HG03439 (cell line): ENCODE measurements around the gene NKG7.

Experiments
- ATAC-seq: cut with Tn5 transposase; IDR thresholded peaks from one replicate; pipeline ENCODE4 v1.9.1; 2021; ENCODE audit warnings: mild to moderate bottlenecking, moderate library complexity; ENCODE audit not compliant: unreplicated experiment

NKG7 gene

DNA sequence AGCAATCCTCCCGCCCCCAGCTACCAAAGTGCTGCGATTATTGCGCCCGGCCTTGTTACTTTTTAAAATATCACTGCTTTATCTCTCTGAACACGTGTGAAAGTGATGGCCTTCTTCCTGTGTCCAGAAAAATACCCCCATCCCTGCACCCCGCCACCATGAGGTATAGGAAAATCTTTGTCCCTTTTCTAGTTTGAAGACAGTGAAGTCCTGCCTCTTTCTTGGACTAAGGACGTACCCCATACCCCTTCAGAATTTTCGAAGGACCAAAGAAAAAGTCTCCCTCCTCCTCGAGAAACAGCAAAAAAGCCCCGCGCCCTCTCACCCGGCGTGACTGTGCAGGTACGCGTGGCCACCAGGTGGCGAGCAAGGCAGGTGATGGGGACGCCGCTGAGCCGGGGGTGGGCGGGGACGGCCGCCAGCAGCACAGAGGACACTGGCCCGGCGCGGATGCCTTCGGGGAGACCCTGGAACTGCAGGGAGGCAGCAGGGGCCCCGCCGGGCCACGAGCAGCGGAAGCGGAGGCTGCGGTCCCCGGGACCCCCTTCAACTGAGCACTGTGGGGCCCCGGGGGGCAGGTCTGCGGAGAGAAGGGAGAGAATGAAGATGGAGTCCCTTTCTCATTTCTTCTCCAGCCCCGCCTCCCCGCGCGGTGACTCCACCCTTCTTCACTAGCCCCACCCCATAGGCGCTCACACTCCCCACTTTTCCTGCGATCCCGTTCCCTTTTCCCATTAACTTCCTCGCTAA is 33.7 kb downstream of the NKG7 start:
- ATAC-seq = peak; percentile 58

DNA sequence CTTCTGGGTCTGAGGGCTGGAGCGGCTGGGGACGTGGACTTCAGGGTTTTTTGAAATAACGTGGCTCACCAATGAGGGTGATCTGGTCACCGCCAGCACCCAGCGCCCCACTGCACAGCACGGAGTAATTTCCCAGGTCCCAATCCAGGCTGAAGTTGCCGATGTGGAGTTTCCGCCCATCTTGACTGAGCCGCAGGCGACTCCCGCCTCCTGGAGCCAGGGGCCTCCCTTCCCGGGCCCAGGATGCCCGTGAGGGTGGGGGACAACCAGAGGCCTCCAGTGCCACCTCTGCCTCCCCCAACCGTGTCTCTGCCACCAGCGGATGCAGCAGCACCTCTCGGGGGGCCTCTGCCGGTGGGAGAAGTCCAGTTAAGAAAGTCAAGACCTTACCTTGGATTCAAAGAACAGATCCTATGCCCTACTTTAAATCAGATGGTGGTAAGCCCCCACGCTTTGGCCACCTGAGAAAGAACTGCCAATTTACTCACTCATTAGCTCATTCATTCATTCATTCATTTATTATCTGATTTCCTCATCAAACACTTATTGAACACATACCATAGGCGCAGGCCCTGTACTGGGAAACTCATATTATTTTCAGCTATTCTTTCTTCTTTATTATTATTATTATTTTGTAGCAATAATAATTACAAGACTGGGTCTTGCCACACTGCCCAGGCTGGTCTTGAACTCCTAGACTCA is 34.4 kb downstream of the NKG7 start:
- no peak for ATAC-seq

DNA sequence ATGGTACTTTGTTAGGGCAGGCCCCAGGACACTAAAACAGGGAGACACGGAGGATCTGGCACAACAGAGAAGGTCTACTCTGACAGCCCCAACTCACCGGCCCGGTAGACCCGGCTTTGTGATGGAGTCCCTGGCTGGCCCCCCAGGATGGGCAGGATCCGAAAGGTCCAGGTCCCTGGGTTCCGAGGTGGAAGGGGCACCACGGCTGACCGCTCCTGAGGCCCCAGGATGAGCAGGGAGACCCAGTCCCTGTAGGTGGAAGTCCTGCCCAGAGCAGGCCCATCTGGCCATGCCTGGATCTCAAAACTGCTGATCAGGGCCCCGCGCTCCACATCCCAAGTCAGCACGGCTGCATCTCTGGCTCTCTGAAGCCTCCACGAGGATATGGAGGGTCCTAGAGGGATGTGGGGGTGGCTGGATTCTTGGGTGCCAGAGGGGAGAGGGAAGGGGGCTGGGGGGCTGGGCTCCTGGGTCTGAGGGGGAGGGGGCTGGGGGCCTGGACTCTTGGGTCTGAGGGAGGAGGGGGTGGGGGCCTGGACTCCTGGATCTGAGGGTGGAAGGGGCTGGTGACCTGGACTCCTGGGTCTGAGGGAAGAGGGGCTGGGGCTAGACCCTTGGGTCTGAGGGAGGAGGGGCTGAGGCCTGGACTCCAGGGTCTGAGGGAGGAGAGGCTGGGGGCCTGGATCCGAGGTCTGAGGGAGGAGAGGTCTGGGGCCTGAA is 35.2 kb downstream of the NKG7 start:
- ATAC-seq = no peak

DNA sequence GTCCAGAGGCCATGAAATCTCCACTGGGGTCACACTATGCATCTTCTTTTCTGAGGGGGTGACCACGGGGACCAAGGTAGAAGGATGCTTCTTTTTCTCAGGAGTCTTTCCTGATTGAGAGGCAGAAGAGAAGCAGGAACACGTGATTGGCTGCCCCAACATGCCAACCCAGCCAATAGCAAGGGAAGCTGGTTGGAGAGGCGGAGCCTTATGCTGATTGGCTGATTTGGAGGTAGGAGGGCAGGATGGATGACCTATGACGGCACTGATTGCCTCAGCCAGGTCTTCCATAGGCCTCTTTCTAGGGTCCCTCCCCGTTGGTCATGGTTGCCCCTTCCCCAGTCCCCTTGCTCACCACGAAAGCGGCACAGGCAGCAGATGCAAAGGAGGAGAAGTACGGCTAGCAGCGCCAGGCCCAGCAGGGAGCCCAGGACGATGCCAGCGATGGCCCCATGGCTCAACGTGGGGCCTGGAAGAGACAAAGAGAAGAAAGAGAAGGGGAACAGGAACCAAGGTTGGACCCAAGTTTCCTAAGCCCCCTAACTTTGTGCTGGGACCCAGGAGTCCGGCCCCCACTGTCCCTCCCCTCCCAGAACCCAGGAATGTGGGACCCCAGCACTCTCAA is 38.5 kb downstream of the NKG7 start:
- no peak for ATAC-seq

DNA sequence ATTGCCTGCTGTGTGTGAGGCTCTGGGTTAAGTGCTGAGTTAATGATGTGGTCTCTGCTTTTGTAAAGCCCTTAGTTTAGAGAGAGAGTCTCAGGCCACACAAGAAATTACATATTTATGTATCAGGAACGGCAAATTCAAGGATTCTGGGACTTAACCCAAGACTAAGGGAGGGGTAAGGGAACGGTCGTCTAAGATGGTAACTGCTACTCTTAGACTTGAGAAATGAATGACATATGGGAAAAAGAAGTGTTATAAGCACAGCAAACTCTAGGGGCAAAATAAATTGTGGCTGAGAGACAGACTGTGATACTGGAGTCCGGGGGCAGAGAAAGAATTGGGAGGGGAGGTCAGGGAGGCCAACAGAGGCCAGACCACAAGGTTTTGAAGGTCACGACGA is 40.7 kb downstream of the NKG7 start:
- no peak for ATAC-seq

DNA sequence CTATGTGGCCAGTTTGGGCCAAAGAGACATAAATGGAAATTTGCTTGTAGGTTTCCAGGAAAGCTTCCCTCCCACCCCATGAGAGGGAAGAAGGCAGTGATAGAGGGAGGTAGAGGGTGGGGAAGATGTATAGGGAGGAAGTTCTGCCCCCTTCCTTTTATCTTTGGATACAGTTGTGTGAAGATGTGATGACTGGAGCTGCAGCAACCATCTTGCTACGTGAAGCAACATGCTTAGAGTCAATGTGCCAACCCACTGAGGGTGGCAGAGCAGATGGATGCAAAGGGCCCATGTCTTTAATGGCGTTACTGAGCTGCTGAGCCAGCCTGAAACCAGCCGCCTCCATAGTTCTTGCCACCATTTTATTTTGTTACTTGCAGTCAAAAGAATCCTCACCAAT is 41.3 kb downstream of the NKG7 start:
- ATAC-seq = no peak

DNA sequence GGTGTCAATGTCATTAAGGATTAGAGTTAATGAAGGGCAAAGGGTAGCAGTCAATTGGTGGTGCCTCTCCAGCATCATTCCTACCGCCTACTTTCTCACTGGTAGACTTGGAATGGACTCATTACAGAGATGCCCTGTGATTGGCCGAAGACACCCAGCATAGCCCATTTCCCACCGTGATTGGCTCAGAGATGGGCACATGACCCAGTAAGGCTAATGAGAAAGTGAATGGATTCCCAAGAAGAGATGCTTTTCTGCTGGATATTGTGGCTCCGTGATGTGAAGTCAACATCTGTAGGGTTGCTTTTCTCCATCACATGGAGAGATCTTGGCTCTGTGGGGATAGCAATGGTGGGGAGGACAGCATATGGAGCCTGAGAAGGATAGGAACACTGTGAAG is 42.1 kb downstream of the NKG7 start:
- ATAC-seq = no peak

DNA sequence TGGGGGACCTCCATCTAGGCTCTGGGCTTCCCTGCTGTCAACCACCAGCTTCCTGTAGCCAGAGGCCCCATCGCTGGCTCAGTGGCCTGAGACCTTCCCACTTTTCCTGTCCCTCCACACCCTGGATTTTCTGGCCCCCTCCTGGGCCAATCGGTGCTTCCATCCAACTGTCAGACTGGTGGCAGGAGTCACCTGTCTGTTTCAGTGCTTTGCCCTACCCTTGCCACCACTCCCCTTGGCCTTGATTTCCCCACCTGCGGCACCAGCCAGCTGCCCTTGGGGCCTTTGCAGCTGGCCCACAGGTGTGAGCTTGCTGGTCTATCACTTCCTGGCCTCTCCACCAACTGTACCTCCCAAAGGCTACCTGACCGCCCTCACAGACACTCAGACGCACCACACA is 43.0 kb downstream of the NKG7 start:
- ATAC-seq = no peak

DNA sequence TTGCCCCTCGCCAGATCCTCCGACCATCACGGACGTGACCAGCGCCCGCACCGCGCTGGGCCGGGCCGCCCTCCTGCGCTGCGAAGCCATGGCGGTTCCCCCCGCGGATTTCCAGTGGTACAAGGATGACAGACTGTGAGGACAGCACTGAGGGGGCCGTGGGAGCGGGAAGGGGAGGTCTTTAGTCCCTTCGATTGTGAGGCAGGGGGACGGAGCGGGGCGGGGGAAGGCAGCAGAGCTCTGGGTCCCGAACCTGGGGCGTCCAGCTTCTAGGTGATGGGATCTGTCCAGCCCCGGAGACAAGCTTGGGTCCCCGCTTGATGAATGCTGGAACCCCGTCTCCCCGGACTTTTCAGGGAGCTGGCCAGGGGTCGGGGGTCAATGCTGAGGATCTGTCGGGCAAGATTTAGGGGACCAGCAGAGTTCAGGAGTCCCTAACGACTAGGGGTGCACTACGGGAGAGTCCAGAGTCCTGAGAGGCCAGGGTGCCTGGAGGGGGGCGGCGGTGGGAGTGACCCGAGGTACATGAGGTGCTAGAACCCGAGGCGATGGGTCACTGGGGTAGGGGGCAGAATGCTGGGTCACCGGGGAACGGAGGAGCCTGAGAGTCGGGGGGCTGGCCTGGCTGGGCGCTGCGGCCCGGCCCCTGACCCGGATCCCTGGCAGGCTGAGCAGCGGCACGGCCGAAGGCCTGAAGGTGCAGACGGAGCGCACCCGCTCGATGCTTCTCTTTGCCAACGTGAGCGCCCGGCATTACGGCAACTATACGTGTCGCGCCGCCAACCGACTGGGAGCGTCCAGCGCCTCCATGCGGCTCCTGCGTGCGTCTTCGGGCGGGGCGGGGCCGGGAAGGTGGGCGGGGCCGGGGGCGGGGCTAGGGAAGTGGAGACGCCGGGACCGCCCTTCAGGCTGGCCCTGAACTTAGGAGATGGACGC is 45.1 kb downstream of the NKG7 start:
- no peak for ATAC-seq

DNA sequence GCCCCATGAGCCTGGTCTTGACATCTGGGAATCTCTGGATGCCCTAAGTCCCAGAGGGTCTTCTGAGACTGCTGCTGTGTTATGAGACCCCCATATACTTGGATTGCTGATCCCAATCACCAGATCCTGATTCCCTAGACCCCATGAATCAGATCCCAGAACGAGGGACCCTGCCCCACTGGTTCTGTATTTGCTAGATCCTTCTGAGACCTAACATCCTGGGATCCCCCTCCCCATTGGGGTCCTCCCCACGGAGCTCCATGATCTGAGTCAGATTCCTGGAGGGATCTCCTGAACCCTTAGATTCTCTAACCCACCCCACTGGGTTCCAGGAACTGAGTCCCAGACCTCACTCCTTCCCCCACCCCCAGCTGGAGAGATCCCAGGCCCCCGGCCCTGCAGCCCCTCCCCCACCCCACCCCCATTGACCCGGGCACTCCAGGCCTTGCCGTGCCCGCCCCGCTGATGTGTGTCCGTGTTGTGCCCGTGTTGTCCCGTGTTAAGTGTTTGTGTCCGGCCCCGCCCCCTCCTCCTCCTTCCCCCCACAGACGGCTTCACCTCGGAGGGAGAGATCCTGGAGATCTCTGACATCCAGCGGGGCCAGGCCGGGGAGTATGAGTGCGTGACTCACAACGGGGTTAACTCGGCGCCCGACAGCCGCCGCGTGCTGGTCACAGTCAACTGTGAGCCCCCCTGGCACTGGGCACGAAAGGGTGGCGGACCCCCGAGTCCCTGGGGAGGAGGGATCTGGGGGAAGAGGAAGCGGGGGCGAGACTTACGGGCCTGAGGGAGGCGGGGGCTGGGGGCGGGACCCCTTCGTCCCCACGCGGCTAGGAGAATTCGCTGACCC is 46.0 kb downstream of the NKG7 start:
- ATAC-seq = no peak

DNA sequence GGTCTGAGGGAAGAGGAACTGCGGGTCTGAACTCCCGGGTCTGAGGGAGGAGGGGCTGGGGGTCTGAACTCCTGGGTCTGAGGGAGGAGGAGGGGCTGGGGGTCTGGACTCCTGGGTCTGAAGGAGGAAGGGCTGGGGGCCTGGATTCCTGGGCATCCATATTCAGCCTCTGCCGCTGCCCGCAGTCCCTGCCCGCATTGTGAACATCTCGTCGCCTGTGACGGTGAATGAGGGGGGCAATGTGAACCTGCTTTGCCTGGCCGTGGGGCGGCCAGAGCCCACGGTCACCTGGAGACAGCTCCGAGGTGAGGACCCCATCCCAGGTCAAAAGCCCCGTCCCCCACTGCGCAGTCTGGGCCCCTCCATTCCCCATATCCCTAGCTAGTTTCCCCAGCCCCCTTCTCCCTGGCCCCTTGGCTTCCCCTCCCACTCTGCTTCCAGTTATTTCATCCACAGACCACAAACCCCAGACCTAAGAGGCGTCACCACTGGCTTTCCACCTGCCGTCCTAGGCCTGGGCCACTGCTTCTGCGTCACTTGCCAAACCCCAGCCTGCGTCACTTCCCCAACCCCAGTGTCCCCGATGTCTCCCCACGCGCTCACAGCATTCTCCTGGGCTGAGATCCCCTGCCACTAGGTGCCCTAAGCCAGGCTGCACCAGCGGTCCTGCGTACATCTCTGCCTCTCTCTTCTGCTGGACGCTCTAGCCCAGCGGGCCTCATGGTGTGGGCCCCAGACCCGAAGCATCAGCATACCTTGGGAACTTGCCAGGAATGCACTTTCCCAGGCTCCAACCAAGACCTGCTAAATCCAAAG is 47.1 kb downstream of the NKG7 start:
- no peak for ATAC-seq

DNA sequence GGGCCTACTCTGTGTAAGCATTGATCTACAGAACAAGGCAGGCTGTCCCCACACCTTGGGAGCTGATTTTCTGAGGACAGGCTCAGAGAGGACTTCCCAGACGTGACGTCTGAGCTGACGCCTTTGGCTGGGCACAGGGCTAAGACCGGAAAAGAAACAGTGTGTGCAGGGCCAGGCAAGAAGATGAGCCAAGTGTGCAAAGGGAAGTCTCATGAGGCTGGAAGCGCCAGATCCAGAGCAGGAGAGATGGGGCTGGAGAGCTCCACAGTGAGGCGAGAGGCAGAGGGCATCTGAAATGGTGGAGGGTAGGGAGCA is 48.3 kb downstream of the NKG7 start:
- no peak for ATAC-seq

DNA sequence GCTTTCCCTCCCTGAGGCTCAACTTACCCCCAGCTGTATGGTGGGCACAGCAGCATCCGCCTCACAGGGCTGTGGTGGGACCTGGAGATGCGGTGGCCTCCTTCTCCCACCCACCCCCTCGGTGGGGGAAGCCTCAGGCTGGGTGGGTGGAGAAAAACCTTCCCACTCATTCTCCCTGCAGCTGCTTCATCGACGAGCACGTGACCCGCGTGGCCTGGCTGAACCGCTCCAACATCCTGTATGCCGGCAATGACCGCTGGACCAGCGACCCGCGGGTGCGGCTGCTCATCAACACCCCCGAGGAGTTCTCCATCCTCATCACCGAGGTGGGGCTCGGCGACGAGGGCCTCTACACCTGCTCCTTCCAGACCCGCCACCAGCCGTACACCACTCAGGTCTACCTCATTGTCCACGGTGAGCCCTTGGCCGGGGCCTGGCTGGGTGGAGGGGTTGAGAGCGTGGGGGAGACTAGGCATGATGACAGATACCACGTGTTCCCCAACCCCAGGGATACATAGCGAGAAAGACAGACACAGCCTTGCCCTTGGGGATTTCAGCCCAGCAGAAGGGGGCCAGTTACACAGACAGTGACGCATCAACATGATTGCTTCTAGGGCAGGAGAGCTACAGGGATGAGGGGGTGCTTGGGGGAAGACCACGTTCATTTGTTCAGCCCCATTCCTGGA is 48.8 kb downstream of the NKG7 start:
- ATAC-seq = no peak

DNA sequence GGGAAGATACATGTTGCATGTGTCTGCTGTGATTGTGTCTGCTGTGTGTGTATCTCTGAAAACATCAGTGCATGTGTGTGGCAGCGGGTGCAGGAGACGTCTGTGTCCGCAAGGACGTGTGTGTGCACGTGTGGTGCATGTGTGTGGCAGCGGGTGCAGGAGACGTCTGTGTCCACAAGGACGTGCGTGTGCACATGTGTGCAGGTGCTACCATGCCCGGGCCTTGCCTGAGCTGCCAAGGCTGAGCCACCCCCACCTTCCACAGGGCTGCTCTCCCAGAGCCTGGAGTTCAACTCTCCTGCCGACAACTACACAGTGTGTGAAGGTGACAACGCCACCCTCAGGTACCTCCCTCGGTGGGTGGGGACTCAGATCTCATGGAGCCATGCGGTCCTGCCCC is 50.7 kb downstream of the NKG7 start:
- no peak for ATAC-seq
